BLaER1 treated with 17β-estradiol and CSF1 and Interleukin-3, amounts not matched to agents 10 nM and 100 nM (cell line): Measurements from ENCODE around the gene CFAP77.

Experiments used
- H3K27ac ChIP-seq, 11 experiments: shearing (Covaris generic); formaldehyde crosslinking; 2 replicates each; pipeline ENCODE4 v1.8.1; 2022
- H3K27me3 ChIP-seq, 11 experiments: shearing (Covaris generic); formaldehyde crosslinking; 2 replicates each; pipeline ENCODE4 v1.8.1; 2022
- H3K36me3 ChIP-seq, 11 experiments: shearing (Covaris generic); formaldehyde crosslinking; 2 replicates each; pipeline ENCODE4 v1.8.1; 2022
- H3K4me1 ChIP-seq, 10 experiments: shearing (Covaris generic); formaldehyde crosslinking; 2 replicates each; pipeline ENCODE4 v1.8.1; 2022
- H3K4me2 ChIP-seq, 11 experiments: shearing (Covaris generic); formaldehyde crosslinking; 2 replicates each; pipeline ENCODE4 v1.8.1; 2022
- H3K4me3 ChIP-seq, 10 experiments: shearing (Covaris generic); formaldehyde crosslinking; 2 replicates each; pipeline ENCODE4 v1.8.1; 2022
- H3K9ac ChIP-seq, 11 experiments: shearing (Covaris generic); formaldehyde crosslinking; 2 replicates each; pipeline ENCODE4 v1.8.1; 2022
- H3K9me3 ChIP-seq, 11 experiments: shearing (Covaris generic); formaldehyde crosslinking; replicated peaks in 1 of 11; 2 replicates each; pipeline ENCODE4 v1.8.1; 2022
- H4K20me1 ChIP-seq, 11 experiments: shearing (Covaris generic); formaldehyde crosslinking; 2 replicates each; pipeline ENCODE4 v1.8.1; 2022
- Cebpa-rat ChIP-seq, 11 experiments: shearing (Covaris generic); IDR thresholded peaks; 2 replicates each; pipeline ENCODE4 v1.8.1; 2022

The CFAP77 gene

GRCh38 chr9:132487351-132487791 is 77.4 kb downstream of the CFAP77 start:
- H3K27me3 ChIP-seq: peaks cover 0 to 28% (median 0%) of the 10 kb centered on the region in 11 experiments; a peak in 8 of 22 replicates
- H4K20me1 ChIP-seq: no peaks in the 10 kb centered on the region
- H3K9ac ChIP-seq: peak overlapping the region in 2 of 11 experiments; percentile 51 to 62; a peak in 2 of 22 replicates
- peaks cover 12 to 70% (median 52%) of the 10 kb centered on the region in 10 experiments for H3K4me1 ChIP-seq
- peak overlapping the region in 4 of 10 experiments; percentile 35 to 58 (median 44); a peak in 6 of 20 replicates for H3K4me3 ChIP-seq
- H3K36me3 ChIP-seq: no peaks in the 10 kb centered on the region
- no peaks in the 10 kb centered on the region for H3K9me3 ChIP-seq
- peak overlapping the region; percentile 73 to 98 (median 90) for H3K4me2 ChIP-seq
- peak overlapping the region in 1 of 11 experiments; percentile 39; a peak in 1 of 22 replicates for H3K27ac ChIP-seq
- TF ChIP-seq Cebpa-rat (IDR thresholded peaks at IDR 0.05): no peak

DNA sequence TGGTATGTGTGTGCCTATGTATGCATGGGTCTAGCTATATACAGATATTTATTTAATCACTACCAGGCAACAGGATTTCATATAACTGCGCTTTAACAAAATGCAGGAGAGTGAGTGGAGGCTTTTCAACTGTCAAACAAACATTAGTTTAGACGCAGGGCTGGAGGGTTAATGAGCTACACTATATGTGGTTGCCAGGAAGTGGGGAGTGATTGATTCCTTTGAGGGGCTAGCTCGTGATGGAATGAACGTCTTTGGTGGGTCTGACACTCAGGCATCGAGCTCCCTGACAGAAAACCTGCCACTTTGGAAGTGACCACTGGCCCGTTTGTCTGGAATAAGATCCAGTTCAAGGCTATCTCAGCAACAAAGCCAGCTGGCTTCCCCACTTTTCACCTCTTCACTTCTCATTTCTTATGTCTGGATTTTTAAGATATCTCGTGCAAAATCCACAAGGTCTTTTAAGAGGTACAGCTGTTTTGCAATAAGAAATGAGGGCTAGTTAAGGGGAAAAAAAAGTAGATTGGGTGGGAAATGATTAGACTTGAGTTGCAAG is 78.0 kb downstream of the CFAP77 start:
- no peak overlapping the region for H3K27ac ChIP-seq
- H3K36me3 ChIP-seq: no peaks in the 10 kb centered on the region
- no peaks in the 10 kb centered on the region for H4K20me1 ChIP-seq
- peaks cover 0 to 27% (median 0%) of the 10 kb centered on the region in 11 experiments; a peak in 8 of 22 replicates for H3K27me3 ChIP-seq
- no peak overlapping the region; a peak in 1 of 20 replicates for H3K4me3 ChIP-seq
- H3K9me3 ChIP-seq: peaks cover 0 to under 1% (median 0%) of the 10 kb centered on the region in 11 experiments; a peak in 1 of 22 replicates
- H3K9ac ChIP-seq: no peak overlapping the region
- H3K4me2 ChIP-seq: peak overlapping the region in 9 of 11 experiments; percentile 79 to 98 (median 90); a peak in 18 of 22 replicates
- no peak for TF ChIP-seq Cebpa-rat (IDR thresholded peaks at IDR 0.05)
- H3K4me1 ChIP-seq: peaks cover 10 to 65% (median 48%) of the 10 kb centered on the region in 10 experiments; a peak in 19 of 20 replicates

DNA sequence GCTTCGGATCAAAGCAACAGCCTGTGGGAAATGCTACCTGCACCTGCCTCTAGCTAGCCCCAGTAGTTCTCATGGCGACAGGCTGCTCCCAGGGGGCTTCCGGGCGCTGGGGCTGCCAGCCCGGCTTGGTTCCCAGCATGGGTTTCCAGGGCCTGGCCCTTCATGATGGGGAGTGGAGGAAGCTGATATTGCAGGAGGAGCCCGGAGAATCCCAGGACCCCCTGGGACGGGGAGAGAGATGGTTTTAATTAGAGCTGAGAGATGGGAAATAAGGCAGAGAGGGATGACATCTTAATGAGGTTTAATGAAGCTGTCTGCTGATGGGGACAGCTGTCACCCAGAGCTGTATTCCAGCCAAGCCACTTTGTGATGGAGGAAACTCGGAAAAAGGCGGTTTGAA is 78.6 kb downstream of the CFAP77 start:
- Histone ChIP-seq H4K20me1 (no peaks in the 10 kb centered on the region), H3K4me3 (no peak overlapping the region), H3K36me3 (no peaks in the 10 kb centered on the region), H3K9ac (no peak overlapping the region), H3K4me2 (peak overlapping the region in 9 of 11 experiments; percentile 79 to 98 (median 90); a peak in 16 of 22 replicates), H3K27me3 (peaks cover 0 to 27% (median 0%) of the 10 kb centered on the region in 11 experiments; a peak in 8 of 22 replicates), H3K27ac (no peak overlapping the region), H3K9me3 (peaks cover 0 to 6% (median 0%) of the 10 kb centered on the region in 11 experiments; a peak in 3 of 22 replicates), H3K4me1 (peaks cover 10 to 59% (median 42%) of the 10 kb centered on the region in 10 experiments; a peak in 19 of 20 replicates)
- no peak for TF ChIP-seq Cebpa-rat (IDR thresholded peaks at IDR 0.05)

DNA sequence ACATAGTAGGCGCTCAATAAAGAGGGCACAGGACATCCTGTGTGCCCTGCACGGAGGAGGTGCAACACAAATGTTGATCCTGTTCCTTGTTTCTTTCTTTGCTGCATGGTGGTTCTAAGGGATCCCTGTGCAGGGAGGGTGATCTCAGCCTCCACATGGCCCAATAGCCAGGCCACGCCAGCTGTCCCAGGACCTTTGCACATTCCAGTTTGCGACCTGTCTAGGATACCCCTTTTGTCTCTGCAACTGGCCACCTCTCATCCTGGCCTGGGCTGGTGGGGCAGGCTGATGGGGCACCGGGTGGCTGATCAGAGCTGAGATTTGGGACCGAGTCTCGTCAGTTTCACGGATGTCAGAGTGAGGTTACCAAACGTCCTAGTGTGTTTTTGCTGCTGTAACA is 79.5 kb downstream of the CFAP77 start:
- no peaks in the 10 kb centered on the region for H4K20me1 ChIP-seq

DNA sequence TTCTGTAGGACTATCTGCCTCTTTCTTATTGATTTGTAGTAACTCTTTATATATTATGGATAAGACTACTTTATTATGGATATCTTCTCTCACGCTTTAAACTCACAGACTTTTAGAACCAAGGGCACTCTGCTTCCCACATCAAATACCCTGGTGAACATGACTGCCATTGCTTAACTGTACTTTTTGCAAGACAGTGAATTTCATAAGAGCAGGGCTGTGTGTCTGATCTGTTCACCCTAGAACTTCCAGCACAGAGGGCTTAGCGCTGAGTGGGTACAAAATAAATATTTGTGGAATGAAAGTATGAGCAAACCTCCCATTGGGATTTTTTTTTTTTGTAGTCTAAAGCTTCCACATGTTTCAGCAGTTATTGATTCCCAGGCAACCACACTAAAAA is 84.8 kb downstream of the CFAP77 start:
- Histone ChIP-seq H3K9me3 (peaks cover 0 to 16% (median 9%) of the 10 kb centered on the region in 11 experiments; a peak in 10 of 22 replicates), H3K4me3 (no peak overlapping the region), H3K4me2 (no peak overlapping the region), H3K27me3 (no peaks in the 10 kb centered on the region), H3K36me3 (no peaks in the 10 kb centered on the region), H3K27ac (no peak overlapping the region), H3K4me1 (peaks cover 0 to 13% (median 0%) of the 10 kb centered on the region in 10 experiments; a peak in 5 of 20 replicates), H4K20me1 (no peaks in the 10 kb centered on the region), H3K9ac (no peak overlapping the region)
- TF ChIP-seq Cebpa-rat (IDR thresholded peaks at IDR 0.05): no peak

More for the DNA sequence above, 79.5 kb downstream of the CFAP77 start:
- peaks cover 0 to 27% (median 0%) of the 10 kb centered on the region in 11 experiments; a peak in 8 of 22 replicates for H3K27me3 ChIP-seq
- no peak overlapping the region for H3K27ac ChIP-seq
- no peaks in the 10 kb centered on the region for H3K36me3 ChIP-seq
- H3K9ac ChIP-seq: no peak overlapping the region
- H3K4me1 ChIP-seq: peaks cover 10 to 50% (median 37%) of the 10 kb centered on the region in 10 experiments; a peak in 19 of 20 replicates
- peaks cover 0 to 15% (median 7%) of the 10 kb centered on the region in 11 experiments; a peak in 9 of 22 replicates for H3K9me3 ChIP-seq
- H3K4me2 ChIP-seq: peak overlapping the region in 4 of 11 experiments; percentile 85 to 98 (median 92); a peak in 5 of 22 replicates
- H3K4me3 ChIP-seq: no peak overlapping the region
- TF ChIP-seq Cebpa-rat (IDR thresholded peaks at IDR 0.05): no peak

- H3K4me1 ChIP-seq: peaks cover 0 to 30% (median 10%) of the 10 kb centered on the region in 10 experiments; a peak in 14 of 20 replicates
- H3K27me3 ChIP-seq: no peaks in the 10 kb centered on the region
- H3K27ac ChIP-seq: no peak overlapping the region
- peaks cover 0 to 16% (median 9%) of the 10 kb centered on the region in 11 experiments; a peak in 10 of 22 replicates for H3K9me3 ChIP-seq
- H4K20me1 ChIP-seq: no peaks in the 10 kb centered on the region
- 0 out of 22 replicates have a peak overlapping the region, but pooled peaks of 2 of the 11 experiments have one; percentile 6 to 12 for H3K4me2 ChIP-seq
- H3K9ac ChIP-seq: no peak overlapping the region
- no peak for TF ChIP-seq Cebpa-rat (IDR thresholded peaks at IDR 0.05)
- no peaks in the 10 kb centered on the region for H3K36me3 ChIP-seq
- no peak overlapping the region for H3K4me3 ChIP-seq
Measured at GRCh38 chr9:132497731-132498130, 87.7 kb downstream of the CFAP77 start.

DNA sequence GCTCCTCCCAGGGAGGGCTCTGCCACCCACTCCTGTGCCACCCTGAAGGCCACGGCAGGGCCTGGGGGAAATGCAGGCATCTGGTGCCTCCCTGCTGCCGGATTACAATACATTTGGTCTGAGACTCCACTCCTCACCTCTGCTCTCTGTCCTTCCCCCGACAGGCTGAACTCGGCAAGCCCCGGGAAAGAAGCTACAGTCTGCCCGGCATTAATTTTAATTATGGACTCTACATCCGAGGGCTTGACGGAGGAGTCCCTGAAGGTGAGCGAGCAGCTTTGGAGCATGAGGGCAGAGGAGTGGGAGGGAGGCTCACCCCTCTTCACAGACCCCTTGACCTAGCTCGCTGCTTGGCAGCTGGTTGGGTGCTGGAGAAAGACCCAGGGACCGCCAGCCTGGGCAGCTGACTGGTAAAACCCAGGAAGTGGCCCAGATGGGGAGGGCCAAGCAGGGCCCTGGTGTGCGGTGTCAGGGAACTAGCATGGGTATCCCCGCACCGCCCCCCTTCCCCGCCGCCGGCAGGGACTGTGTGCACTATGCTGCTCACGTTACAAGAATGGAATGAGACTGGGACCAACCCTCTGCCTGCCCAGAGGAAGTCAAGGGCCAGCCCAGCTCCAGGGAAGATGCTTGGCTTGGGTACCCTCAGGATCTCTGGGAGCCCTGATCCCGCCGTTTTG is 88.7 kb downstream of the CFAP77 start:
- Histone ChIP-seq H3K4me1 (peaks cover 0 to 30% (median 10%) of the 10 kb centered on the region in 10 experiments; a peak in 14 of 20 replicates), H3K4me3 (no peak overlapping the region), H3K36me3 (no peaks in the 10 kb centered on the region), H3K4me2 (0 out of 22 replicates have a peak overlapping the region, but pooled peaks of 1 of the 11 experiments have one; percentile 12), H3K27ac (no peak overlapping the region), H3K27me3 (no peaks in the 10 kb centered on the region), H3K9ac (no peak overlapping the region), H3K9me3 (peaks cover 0 to 15% (median 8%) of the 10 kb centered on the region in 11 experiments; a peak in 10 of 22 replicates), H4K20me1 (no peaks in the 10 kb centered on the region)
- no peak for TF ChIP-seq Cebpa-rat (IDR thresholded peaks at IDR 0.05)

DNA sequence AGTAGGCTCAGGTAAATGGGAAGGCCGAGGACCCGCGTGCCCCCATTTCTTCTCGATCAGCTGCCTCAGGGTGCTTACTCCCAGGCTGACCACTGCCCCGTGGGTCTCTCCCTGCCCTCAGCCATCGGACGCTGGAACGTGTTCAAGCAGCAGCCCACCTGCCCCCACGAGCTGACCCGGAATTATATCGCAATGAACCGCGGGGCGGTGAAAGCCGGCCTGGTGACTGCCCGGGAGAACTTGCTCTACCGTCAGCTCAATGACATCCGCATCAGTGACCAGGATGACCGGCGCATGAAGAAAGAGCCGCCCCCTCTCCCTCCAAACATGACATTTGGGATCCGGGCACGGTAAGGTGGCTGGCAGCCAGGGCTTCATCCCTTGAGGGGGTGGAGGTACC is 89.2 kb downstream of the CFAP77 start:
- no peak for TF ChIP-seq Cebpa-rat (IDR thresholded peaks at IDR 0.05)
- H3K27me3 ChIP-seq: no peaks in the 10 kb centered on the region
- no peaks in the 10 kb centered on the region for H4K20me1 ChIP-seq
- H3K9me3 ChIP-seq: peaks cover 0 to 11% (median 4%) of the 10 kb centered on the region in 11 experiments; a peak in 10 of 22 replicates
- H3K4me3 ChIP-seq: no peak overlapping the region
- peaks cover 0 to 30% (median 10%) of the 10 kb centered on the region in 10 experiments; a peak in 14 of 20 replicates for H3K4me1 ChIP-seq
- no peak overlapping the region for H3K9ac ChIP-seq
- no peak overlapping the region for H3K4me2 ChIP-seq
- H3K36me3 ChIP-seq: no peaks in the 10 kb centered on the region
- no peak overlapping the region for H3K27ac ChIP-seq

DNA sequence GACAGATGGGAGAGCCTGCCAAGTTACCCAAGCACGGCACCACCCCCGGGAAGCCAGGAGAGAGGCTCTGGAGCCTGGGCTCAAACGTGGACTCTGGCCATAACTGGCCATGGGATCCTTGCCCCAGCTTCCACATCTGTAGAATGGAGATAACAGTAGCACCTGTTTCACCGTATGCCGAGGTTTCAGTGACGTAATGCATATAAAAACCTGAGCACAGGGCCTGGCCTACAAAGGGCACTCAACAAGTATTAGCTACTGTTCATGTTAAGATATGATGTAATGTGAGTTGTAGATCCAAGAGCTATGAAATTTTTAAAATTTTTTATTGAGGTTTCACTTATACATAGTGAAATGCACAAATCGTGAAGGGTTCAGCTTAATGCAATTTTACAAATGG is 90.2 kb downstream of the CFAP77 start:
- Histone ChIP-seq H3K4me3 (no peak overlapping the region), H3K27me3 (no peaks in the 10 kb centered on the region)
- no peak for TF ChIP-seq Cebpa-rat (IDR thresholded peaks at IDR 0.05)

More for the DNA sequence above, 90.2 kb downstream of the CFAP77 start:
- H3K36me3 ChIP-seq: no peaks in the 10 kb centered on the region
- H3K4me2 ChIP-seq: no peak overlapping the region
- H3K27ac ChIP-seq: no peak overlapping the region
- H3K4me1 ChIP-seq: peaks cover 0 to 30% (median 10%) of the 10 kb centered on the region in 10 experiments; a peak in 14 of 20 replicates
- no peak overlapping the region for H3K9ac ChIP-seq
- peaks cover 0 to 6% (median 0%) of the 10 kb centered on the region in 11 experiments; a peak in 2 of 22 replicates for H3K9me3 ChIP-seq
- H4K20me1 ChIP-seq: no peaks in the 10 kb centered on the region
